GM21526 (cell line): ENCODE results near the gene RIPOR3.
"Not testable (repeated sequence)": the region's sequence is repeated elsewhere in the genome, so short reads cannot be mapped to it uniquely, and the experiment has no call there.

ENCODE experiments used
- ATAC-seq: cut with Tn5 transposase; IDR thresholded peaks from one replicate; pipeline ENCODE4 v1.9.1; 2021; ENCODE audit warnings: moderate library complexity; ENCODE audit not compliant: unreplicated experiment, low FRiP score

Gene RIPOR3

GRCh38 chr20:50708845-50709635 lies 17.7 kb upstream of the RIPOR3 start:
- ATAC-seq, result no peak

GRCh38 chr20:50704971-50705370 lies 13.6 kb upstream of the RIPOR3 start:
- no peak for ATAC-seq

DNA sequence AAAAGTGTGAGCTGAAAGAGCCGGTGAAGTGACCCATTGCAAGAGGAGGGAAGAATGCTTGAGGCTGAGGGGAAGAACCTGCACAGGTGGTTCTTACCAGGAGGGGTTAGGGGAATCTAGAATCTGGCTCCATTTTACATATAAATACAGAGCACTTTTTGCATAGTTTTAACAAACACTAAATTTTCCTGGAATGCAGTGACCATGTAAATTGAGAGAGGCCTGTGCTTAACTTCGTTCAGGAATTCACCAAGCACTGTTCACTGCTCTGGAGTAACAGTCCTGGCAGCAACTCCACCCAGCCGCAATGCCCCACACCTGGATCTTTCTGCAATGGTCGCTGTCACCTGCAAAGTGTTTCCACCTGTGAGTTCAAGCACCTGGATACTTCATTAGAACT lies 13.2 kb upstream of the RIPOR3 start:
- ATAC-seq, result no peak

GRCh38 chr20:50703651-50704438 lies 12.5 kb upstream of the RIPOR3 start:
- not testable (repeated sequence) for ATAC-seq

- no peak for ATAC-seq
Measured at GRCh38 chr20:50701041-50701963, 10.0 kb upstream of the RIPOR3 start.

GRCh38 chr20:50699688-50700087 lies 8.3 kb upstream of the RIPOR3 start:
- no peak for ATAC-seq

- not testable (repeated sequence) for ATAC-seq
Measured at GRCh38 chr20:50698255-50698654, 6.9 kb upstream of the RIPOR3 start.

DNA sequence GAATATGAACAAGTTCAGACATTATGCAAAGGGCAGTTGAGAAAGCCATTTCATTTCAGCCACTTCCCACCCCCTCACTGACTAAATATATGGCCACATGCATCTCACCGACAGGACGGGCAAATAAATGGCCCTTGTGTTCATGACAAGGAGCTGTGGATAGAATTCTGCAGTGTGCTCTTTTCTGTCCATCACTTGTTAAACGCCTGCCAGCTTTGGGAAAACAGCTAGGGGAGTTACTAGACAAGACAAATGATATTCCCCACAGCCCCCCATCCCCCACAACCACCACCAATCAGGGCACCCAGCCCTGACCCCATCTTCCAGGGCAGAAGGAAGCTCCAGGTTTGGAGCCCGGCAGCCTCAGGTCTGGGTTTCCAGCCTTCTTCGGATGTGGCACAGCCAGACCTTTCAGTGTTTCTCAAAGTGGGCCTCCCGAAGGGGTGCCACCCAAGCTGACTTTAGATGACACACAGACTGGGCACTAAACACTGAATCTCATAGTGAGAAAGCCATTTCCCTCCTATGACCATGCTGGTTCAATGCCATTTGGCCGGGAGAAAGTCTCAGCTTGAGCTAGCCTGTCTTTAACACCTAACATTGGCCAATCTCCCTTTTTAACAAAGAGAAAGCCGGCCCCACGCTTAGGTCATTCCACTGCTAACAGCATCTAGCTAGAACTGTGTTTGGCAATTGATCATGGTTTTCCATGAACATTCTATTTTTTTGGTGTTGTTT lies 4.0 kb upstream of the RIPOR3 start:
- ATAC-seq, result no peak

- ATAC-seq, result no peak
Measured at GRCh38 chr20:50694379-50695134, 3.2 kb upstream of the RIPOR3 start.

DNA sequence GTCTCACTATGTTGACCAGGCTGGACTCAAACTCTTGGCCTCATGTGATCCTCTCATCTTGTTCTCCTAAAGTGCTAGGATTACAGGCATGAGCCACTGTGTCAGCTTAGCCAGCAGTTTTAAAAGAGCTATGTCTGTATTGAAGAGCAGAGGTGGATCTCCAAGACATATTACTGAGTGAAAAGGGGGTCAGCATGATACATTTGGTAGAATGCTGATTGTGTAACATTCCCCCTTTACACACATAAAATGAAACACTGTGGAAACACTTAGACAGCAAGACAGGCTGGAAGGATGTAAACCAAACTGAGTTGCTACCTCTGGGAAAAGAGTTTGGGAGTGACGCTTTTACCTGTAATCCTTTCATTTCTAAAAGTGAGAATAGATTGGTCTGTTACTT lies 1.7 kb upstream of the RIPOR3 start:
- no peak for ATAC-seq

- no peak for ATAC-seq
Measured at GRCh38 chr20:50692552-50692933, 1.2 kb upstream of the RIPOR3 start.

GRCh38 chr20:50691573-50692551 lies 520 bp upstream of the RIPOR3 start:
- no peak for ATAC-seq

DNA sequence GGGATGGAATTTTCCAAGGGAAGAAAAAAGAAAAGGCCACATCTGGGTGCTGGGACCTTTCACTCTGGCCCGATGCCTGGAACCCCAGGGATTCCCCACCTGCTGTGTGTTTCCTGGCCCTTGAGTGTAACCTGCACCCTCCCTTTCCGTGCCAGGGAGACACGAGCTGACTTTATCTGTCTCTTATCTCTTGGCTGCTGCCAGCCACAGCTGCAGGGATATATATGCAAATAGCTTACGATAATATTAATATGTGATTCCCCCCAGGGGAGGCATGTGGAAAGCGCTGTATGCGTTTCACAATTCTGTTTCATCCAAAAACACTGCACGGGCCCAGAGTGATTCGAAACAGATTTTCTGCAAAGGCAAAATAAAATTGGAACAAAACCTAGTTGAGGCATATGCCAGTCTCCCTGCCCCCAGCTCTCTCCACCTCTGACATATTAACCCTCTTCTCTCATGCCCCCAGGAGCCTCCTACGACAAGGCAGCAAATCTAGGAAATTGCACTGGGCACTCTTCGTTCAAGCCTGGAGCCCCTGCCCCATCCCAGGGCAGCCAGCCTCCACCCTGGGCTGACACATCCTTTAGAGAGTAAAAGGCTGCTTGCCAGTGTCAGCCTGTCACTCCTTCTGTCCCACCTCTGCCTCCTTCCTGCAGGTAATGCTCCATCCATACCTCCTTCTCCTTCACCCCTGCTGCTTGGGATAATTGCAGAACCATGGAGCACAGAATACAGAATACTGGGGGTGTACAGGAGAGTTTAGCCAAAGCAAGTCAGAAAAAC lies 1.3 kb downstream of the RIPOR3 start:
- no peak for ATAC-seq

DNA sequence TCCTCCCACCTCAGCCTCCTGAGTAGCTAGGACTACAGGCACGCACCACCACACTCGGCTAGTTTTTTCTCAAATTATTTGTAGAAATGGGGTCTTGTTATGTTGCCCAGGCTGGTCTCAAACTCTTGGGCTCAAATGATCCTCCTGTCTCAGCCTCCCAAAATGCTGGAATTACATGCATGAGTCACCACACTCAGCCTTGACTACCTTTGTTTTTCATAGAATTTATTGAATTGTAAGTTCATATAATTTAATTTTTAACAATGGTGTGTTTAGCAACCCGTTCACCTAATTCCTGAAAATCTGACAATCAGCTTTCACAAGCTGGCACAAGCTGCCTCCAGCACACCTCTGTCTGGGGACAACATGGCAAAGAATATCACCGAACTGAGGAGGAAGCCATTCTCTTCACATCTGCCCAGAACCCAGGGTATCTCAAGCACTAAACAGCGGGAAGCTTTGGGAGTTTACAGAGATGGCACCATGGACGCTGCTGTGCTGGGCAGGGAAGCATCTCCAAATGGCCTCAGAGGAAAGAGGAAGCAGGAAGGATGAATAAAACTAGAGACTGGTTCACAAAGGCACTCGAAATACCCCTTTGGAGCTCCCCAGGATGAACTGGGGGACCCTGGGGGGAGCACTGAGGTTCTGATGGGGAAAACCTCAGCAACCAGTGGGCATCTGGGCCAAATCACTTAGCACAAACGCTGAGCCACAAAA lies 2.9 kb downstream of the RIPOR3 start:
- no peak for ATAC-seq

DNA sequence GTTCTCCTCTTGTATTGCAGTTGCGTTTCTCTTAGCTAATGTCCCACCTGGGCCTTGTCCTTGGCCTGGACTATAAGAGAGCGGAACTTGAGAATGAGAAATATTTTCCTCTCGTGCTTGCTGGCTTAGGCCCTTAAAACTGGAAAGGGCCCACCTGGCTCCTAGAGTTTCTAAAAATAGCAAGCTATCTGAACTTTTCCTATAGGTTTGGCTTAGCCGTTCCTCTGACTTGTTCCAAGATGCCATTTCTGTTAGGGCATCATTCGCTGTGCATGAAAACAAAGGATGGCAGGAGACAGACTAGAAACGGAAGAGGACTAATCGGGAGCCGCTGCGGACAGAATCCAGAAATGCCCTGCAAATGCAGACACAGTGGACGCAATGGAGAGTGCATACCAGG lies 4.5 kb downstream of the RIPOR3 start:
- ATAC-seq, result no peak

- no peak for ATAC-seq
Measured at GRCh38 chr20:50683570-50683969, 7.8 kb downstream of the RIPOR3 start.

DNA sequence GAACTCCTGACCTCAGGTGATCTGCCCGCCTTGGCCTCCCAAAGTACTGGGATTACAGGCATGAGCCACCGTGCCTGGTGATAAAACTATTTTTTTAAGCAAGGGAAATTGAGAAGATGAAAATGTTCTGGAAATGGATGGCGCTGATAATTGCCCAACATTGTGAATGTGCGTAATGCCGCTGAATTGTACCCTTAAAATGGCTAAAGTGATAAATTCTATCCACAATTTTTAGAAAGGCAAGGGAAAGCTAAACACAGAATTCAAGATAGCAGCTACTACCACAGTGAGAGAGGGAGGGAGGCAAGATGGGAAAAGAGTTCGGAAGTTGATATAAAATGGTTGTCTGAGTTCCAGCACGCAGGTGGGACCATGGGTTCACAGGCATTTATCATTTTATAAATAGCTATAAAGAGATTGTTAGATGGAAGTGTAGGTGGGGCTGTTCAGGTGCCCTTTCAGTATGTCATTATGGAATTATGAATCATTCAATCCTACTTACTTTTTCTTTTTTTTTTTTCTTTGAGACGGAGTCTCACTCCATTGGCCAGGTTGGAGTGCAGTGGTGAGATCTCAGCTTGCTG lies 8.3 kb downstream of the RIPOR3 start:
- ATAC-seq, result no peak
